WTC11 (cell line): Measurements from ENCODE around the gene KRTAP9-6. TPM values are rescaled to one million over a fixed set of nuclear protein-coding genes. Genes with fewer than 3 reads are reported as not detected.
"Not testable (repeated sequence)": the region's sequence is repeated elsewhere in the genome, so short reads cannot be mapped to it uniquely, and the experiment has no call there.

Source experiments
- ATAC-seq: fragments of 200-7000 bp; cut with Tn5 transposase; 2 replicates; pipeline ENCODE4 v1.10.0; 2021; ENCODE audit warnings: mild to moderate bottlenecking, moderate library complexity
- CTCF ChIA-PET: fragments of 300-600 bp; sonication (Branson Sonifier 250); formaldehyde crosslinking; loops from one replicate; lab custom pipeline; 2021; ENCODE audit warnings: antibody characterized with exemption; lab: Charles Lee
- POLR2A ChIA-PET: fragments of 350-600 bp; sonication (Branson Sonifier 250); formaldehyde crosslinking; loops from one replicate; lab custom pipeline; 2021; ENCODE audit warnings: antibody characterized with exemption; lab: Charles Lee
- DNase-seq: peaks from one replicate; pipeline ENCODE4 v3.0.0; 2021; ENCODE audit warnings: low spot score
- H3K27ac Mint-ChIP-seq: 2 replicates; pipeline ENCODE4 v1.8.0; 2021; ENCODE audit warnings: mixed read lengths
- H3K27me3 Mint-ChIP-seq: 2 replicates; pipeline ENCODE4 v1.8.0; 2021; ENCODE audit warnings: low read depth, mild to moderate bottlenecking, moderate library complexity, mixed read lengths
- H3K36me3 Mint-ChIP-seq: 2 replicates; pipeline ENCODE4 v1.8.0; 2021; ENCODE audit warnings: mixed read lengths
- H3K4me1 Mint-ChIP-seq: 2 replicates; pipeline ENCODE4 v1.8.0; 2022; ENCODE audit warnings: mixed read lengths
- H3K4me3 Mint-ChIP-seq: 2 replicates; pipeline ENCODE4 v1.8.0; 2021; ENCODE audit warnings: mild to moderate bottlenecking, moderate library complexity, mixed read lengths
- H3K9me3 Mint-ChIP-seq: 2 replicates; pipeline ENCODE4 v1.8.0; 2021; ENCODE audit warnings: mixed read lengths
- ARID4B ChIP-seq: sonication (generic); formaldehyde crosslinking; IDR thresholded peaks from 2 replicates; pipeline ENCODE4 v1.8.0; 2023; ENCODE audit warnings: missing genetic modification reagents, mild to moderate bottlenecking, borderline replicate concordance
- ATF2 ChIP-seq: sonication (generic); formaldehyde crosslinking; IDR thresholded peaks from 2 replicates; pipeline ENCODE4 v1.8.1; 2022; ENCODE audit warnings: low read depth, missing genetic modification reagents, borderline replicate concordance
- GTF2I ChIP-seq: fragments of 250-450 bp; sonication (Bioruptor Pico); conservative IDR thresholded peaks from 2 replicates; pipeline ENCODE4 v1.4.0; 2021; ENCODE audit warnings: mild to moderate bottlenecking
- HMGA2 ChIP-seq: fragments of 250-450 bp; sonication (Bioruptor Pico); IDR thresholded peaks from 2 replicates; pipeline ENCODE4 v1.4.0; 2021; ENCODE audit warnings: mild to moderate bottlenecking, moderate library complexity
- MXD4 ChIP-seq: fragments of 250-450 bp; sonication (Bioruptor Pico); IDR thresholded peaks from 2 replicates; pipeline ENCODE4 v1.8.0; 2021; ENCODE audit warnings: mild to moderate bottlenecking, moderate library complexity, borderline replicate concordance
- NR2C2 ChIP-seq: sonication (generic); formaldehyde crosslinking; IDR thresholded peaks from 2 replicates; pipeline ENCODE4 v1.8.0; 2022; ENCODE audit warnings: mild to moderate bottlenecking, missing genetic modification reagents
- NR3C1 ChIP-seq: sonication (generic); formaldehyde crosslinking; conservative IDR thresholded peaks from 2 replicates; pipeline ENCODE4 v1.8.1; 2023; ENCODE audit warnings: low read depth, mild to moderate bottlenecking, missing genetic modification reagents
- OVOL2 ChIP-seq: fragments of 250-450 bp; sonication (Bioruptor Pico); IDR thresholded peaks from 2 replicates; pipeline ENCODE4 v1.9.0; 2021; ENCODE audit warnings: mild to moderate bottlenecking, borderline replicate concordance
- USF2 ChIP-seq: sonication (generic); formaldehyde crosslinking; IDR thresholded peaks from 2 replicates; pipeline ENCODE4 v1.8.1; 2023; ENCODE audit warnings: mild to moderate bottlenecking, missing genetic modification reagents, moderate library complexity
- ZNF138 ChIP-seq: sonication (generic); formaldehyde crosslinking; conservative IDR thresholded peaks from 2 replicates; pipeline ENCODE4 v1.8.1; 2022; ENCODE audit warnings: mild to moderate bottlenecking, moderate library complexity, missing genetic modification reagents
- ZNF232 ChIP-seq: sonication (generic); formaldehyde crosslinking; IDR thresholded peaks from 2 replicates; pipeline ENCODE4 v1.8.0; 2022; ENCODE audit warnings: mild to moderate bottlenecking, missing genetic modification reagents
- ZNF263 ChIP-seq: sonication (generic); formaldehyde crosslinking; IDR thresholded peaks from 2 replicates; pipeline ENCODE4 v1.8.1; 2022; ENCODE audit warnings: low read depth, mild to moderate bottlenecking, moderate library complexity, missing genetic modification reagents
- ZNF396 ChIP-seq: fragments of 250-450 bp; sonication (Bioruptor Pico); IDR thresholded peaks from 2 replicates; pipeline ENCODE4 v1.8.0; 2021; ENCODE audit warnings: mild to moderate bottlenecking, moderate library complexity, borderline replicate concordance
- total RNA-seq: library from RNA; stranded (reverse); gene quantifications from 3 replicates; pipeline ENCODE4 v1.2.3, GENCODE V29; 2021
- TF ChIP-seq, protein P1 (sequence below): sonication (generic); formaldehyde crosslinking; conservative IDR thresholded peaks from 2 replicates; pipeline ENCODE4 v1.8.1; 2023; ENCODE audit warnings: mild to moderate bottlenecking, low read depth, missing genetic modification reagents, moderate library complexity
- TF ChIP-seq, protein P2 (sequence below): sonication (generic); formaldehyde crosslinking; IDR thresholded peaks from 2 replicates; pipeline ENCODE4 v1.8.1; 2022; ENCODE audit warnings: mild to moderate bottlenecking, moderate library complexity, missing genetic modification reagents
- TF ChIP-seq, protein P3 (sequence below): fragments of 250-450 bp; sonication (Bioruptor Pico); IDR thresholded peaks from 2 replicates; pipeline ENCODE4 v1.9.0; 2021; ENCODE audit warnings: moderate library complexity, mild to moderate bottlenecking, inconsistent platforms, borderline replicate concordance

Gene KRTAP9-6
- total RNA-seq, 1 experiment from 2014 or later = not detected

GRCh38 chr17:41264599-41264998, 579 bp upstream of the KRTAP9-6 start (continued):
- TF ChIP-seq, protein P1, sequence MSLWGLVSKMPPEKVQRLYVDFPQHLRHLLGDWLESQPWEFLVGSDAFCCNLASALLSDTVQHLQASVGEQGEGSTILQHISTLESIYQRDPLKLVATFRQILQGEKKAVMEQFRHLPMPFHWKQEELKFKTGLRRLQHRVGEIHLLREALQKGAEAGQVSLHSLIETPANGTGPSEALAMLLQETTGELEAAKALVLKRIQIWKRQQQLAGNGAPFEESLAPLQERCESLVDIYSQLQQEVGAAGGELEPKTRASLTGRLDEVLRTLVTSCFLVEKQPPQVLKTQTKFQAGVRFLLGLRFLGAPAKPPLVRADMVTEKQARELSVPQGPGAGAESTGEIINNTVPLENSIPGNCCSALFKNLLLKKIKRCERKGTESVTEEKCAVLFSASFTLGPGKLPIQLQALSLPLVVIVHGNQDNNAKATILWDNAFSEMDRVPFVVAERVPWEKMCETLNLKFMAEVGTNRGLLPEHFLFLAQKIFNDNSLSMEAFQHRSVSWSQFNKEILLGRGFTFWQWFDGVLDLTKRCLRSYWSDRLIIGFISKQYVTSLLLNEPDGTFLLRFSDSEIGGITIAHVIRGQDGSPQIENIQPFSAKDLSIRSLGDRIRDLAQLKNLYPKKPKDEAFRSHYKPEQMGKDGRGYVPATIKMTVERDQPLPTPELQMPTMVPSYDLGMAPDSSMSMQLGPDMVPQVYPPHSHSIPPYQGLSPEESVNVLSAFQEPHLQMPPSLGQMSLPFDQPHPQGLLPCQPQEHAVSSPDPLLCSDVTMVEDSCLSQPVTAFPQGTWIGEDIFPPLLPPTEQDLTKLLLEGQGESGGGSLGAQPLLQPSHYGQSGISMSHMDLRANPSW (CRISPR knock-in tag) = no peak
- TF ChIP-seq, protein P2, sequence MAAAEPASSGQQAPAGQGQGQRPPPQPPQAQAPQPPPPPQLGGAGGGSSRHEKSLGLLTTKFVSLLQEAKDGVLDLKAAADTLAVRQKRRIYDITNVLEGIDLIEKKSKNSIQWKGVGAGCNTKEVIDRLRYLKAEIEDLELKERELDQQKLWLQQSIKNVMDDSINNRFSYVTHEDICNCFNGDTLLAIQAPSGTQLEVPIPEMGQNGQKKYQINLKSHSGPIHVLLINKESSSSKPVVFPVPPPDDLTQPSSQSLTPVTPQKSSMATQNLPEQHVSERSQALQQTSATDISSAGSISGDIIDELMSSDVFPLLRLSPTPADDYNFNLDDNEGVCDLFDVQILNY = no peak
- no peak for TF ChIP-seq ZNF138
- TF ChIP-seq ZNF232 = no peak
- no peak for TF ChIP-seq ZNF263 (CRISPR knock-in tag)
- no peak for TF ChIP-seq ARID4B (CRISPR knock-in tag)
- no peak for TF ChIP-seq OVOL2
- TF ChIP-seq HMGA2 = no peak

GRCh38 chr17:41267711-41268110, 2.5 kb downstream of the KRTAP9-6 start:
- Mint-ChIP-seq H3K27me3 (peaks cover 4% of the 10 kb centered on the region; the same call in 1 of the 2 replicates), H3K27ac (no peak overlapping the region), H3K36me3 (no peaks in the 10 kb centered on the region), H3K9me3 (no peaks in the 10 kb centered on the region), H3K4me3 (no peak overlapping the region), H3K4me1 (peaks cover 5% of the 10 kb centered on the region; the same call in 1 of the 2 replicates)
- no peak for TF ChIP-seq NR3C1 (CRISPR knock-in tag)
- TF ChIP-seq USF2 = no peak
- TF ChIP-seq ATF2 (CRISPR knock-in tag) = no peak
- TF ChIP-seq GTF2I (CRISPR knock-in tag) = no peak
- TF ChIP-seq OVOL2 = no peak
- no peak for TF ChIP-seq ZNF396 (CRISPR knock-in tag)
- no peak for TF ChIP-seq MXD4 (CRISPR knock-in tag)
- no peak for TF ChIP-seq ARID4B (CRISPR knock-in tag)
- TF ChIP-seq, protein P3, sequence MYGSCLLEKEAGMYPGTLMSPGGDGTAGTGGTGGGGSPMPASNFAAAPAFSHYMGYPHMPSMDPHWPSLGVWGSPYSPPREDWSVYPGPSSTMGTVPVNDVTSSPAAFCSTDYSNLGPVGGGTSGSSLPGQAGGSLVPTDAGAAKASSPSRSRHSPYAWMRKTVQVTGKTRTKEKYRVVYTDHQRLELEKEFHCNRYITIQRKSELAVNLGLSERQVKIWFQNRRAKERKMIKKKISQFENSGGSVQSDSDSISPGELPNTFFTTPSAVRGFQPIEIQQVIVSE = no peak
- no peak for TF ChIP-seq NR2C2
- DNase-seq (no peak), ATAC-seq (no peak)
- CTCF ChIA-PET = no interaction called here
- POLR2A ChIA-PET = no interaction called here

DNA sequence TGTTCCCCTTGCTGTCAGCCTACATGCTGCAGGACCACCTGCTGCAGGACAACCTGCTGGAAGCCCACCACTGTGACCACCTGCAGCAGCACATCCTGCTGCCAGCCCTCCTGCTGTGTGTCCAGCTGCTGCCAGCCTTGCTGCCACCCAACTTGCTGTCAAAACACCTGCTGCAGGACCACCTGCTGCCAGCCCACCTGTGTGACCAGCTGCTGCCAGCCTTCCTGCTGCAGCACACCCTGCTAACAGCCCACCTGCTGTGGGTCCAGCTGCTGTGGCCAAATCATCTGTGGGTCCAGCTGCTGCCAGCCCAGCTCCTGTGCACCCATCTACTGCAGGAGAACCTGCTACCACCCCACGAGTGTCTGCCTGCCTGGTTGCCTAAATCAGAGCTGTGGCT, 6.1 kb downstream of the KRTAP9-6 start:
- H3K36me3 Mint-ChIP-seq, H3K9me3 Mint-ChIP-seq, DNase-seq, H3K27me3 Mint-ChIP-seq, CTCF ChIA-PET, POLR2A ChIA-PET, H3K27ac Mint-ChIP-seq, H3K4me3 Mint-ChIP-seq, ATAC-seq, H3K4me1 Mint-ChIP-seq: not testable (repeated sequence)
